HG03108 (cell line): ENCODE measurements around the gene ARL15.

Experiments
- ATAC-seq: cut with Tn5 transposase; IDR thresholded peaks from one replicate; pipeline ENCODE4 v1.9.1; 2021; ENCODE audit warnings: moderate library complexity; ENCODE audit not compliant: unreplicated experiment

The ARL15 gene

GRCh38 chr5:54288568-54289217 is 21.7 kb downstream of the ARL15 start:
- ATAC-seq = no peak

- ATAC-seq = no peak
These were observed 24.7 kb downstream of the ARL15 start for GRCh38 chr5:54285686-54286085.

GRCh38 chr5:54284586-54284985 is 25.8 kb downstream of the ARL15 start:
- no peak for ATAC-seq

- no peak for ATAC-seq
These were observed 27.5 kb downstream of the ARL15 start for GRCh38 chr5:54282876-54283275.

GRCh38 chr5:54281960-54282692 is 28.2 kb downstream of the ARL15 start:
- ATAC-seq = no peak

- no peak for ATAC-seq
These were observed 30.4 kb downstream of the ARL15 start for GRCh38 chr5:54279960-54280359.

GRCh38 chr5:54278979-54279717 is 31.2 kb downstream of the ARL15 start:
- ATAC-seq = no peak

- no peak for ATAC-seq
These were observed 32.1 kb downstream of the ARL15 start for GRCh38 chr5:54278036-54278830.

GRCh38 chr5:54276048-54276447 is 34.3 kb downstream of the ARL15 start:
- no peak for ATAC-seq

GRCh38 chr5:54275361-54275760 is 35.0 kb downstream of the ARL15 start:
- ATAC-seq = no peak

- no peak for ATAC-seq
These were observed 35.4 kb downstream of the ARL15 start for GRCh38 chr5:54274944-54275343.

GRCh38 chr5:54273715-54274114 is 36.7 kb downstream of the ARL15 start:
- ATAC-seq = no peak

- ATAC-seq = no peak
These were observed 37.6 kb downstream of the ARL15 start for GRCh38 chr5:54272746-54273145.

- no peak for ATAC-seq
These were observed 40.0 kb downstream of the ARL15 start for GRCh38 chr5:54270326-54270725.

GRCh38 chr5:54264574-54264973 is 45.8 kb downstream of the ARL15 start:
- no peak for ATAC-seq

- ATAC-seq = no peak
These were observed 46.9 kb downstream of the ARL15 start for GRCh38 chr5:54263447-54263846.

- ATAC-seq = no peak
These were observed 48.8 kb downstream of the ARL15 start for GRCh38 chr5:54261596-54261995.

GRCh38 chr5:54259981-54260380 is 50.4 kb downstream of the ARL15 start:
- no peak for ATAC-seq

GRCh38 chr5:54259090-54259489 is 51.3 kb downstream of the ARL15 start:
- ATAC-seq = no peak

- ATAC-seq = no peak
These were observed 52.8 kb downstream of the ARL15 start for GRCh38 chr5:54257366-54258118.
